GM12878 (cell line): ENCODE results near the gene RLN2. TPM values are rescaled to one million over a fixed set of nuclear protein-coding genes. Genes with fewer than 3 reads are reported as not detected.

Experiments
- ATAC-seq: fragments of 200-7000 bp; cut with Tn5 transposase; 3 replicates; pipeline ENCODE4 v1.9.1; 2020; ENCODE audit warnings: mild to moderate bottlenecking, moderate library complexity
- BruUV-seq: library from RNA; stranded (reverse); fragments of 400-500 nt; replicated peaks from 2 replicates; lab custom pipeline; 2021; lab: Mats Ljungman, UMichigan
- CTCF ChIA-PET: fragments of 300-600 bp; sonication (Branson Sonifier 250); formaldehyde crosslinking; extraction: SDS; loops from one replicate; lab custom pipeline; 2021; ENCODE audit warnings: inconsistent platforms; lab: Yijun Ruan, JAX
- POLR2A ChIA-PET: fragments of 350-600 bp; formaldehyde crosslinking; extraction: SDS; loops from one replicate; lab custom pipeline; 2021; ENCODE audit warnings: inconsistent platforms; lab: Charles Lee
- RAD21 ChIA-PET: fragments of 300-600 bp; sonication (Branson Sonifier 250); formaldehyde crosslinking; loops from one replicate; lab custom pipeline; 2023; ENCODE audit warnings: antibody characterized with exemption; ENCODE audit not compliant: unreplicated experiment; lab: Charles Lee
- SMC1A ChIA-PET: fragments of 300-600 bp; sonication (Branson Sonifier 250); formaldehyde crosslinking; loops from one replicate; lab custom pipeline; 2023; ENCODE audit not compliant: unreplicated experiment, uncharacterized antibody; lab: Charles Lee
- DNase-seq: peaks from one replicate; pipeline ENCODE4 v3.0.0-alpha.2; 2011; ENCODE audit warnings: low read depth, low spot score
- FAIRE-seq: peaks from 3 replicates; lab custom pipeline; 2011; peaks lifted over from hg19 to GRCh38; lab: Jason Lieb, UNC
- H2AFZ ChIP-seq: 2 replicates; pipeline ENCODE4 v1.6.0; 2011; ENCODE audit warnings: low read depth, low read length, control low read depth; ENCODE audit not compliant: control insufficient read depth
- H3K27ac ChIP-seq: 2 replicates; pipeline ENCODE4 v1.5.1; 2011; ENCODE audit warnings: control low read depth; ENCODE audit not compliant: control insufficient read depth, insufficient read depth
- H3K27me3 ChIP-seq, 2 experiments: replicated peaks in 1 of 2; 2 replicates each; pipeline versions ENCODE4 v1.6.0 to v1.6.1; 2011; ENCODE audit warnings: low read length in 1 of 2; ENCODE audit not compliant: control insufficient read depth in 2 of 2, insufficient read depth in 2 of 2
- H3K36me3 ChIP-seq, 2 experiments: 2 replicates each; pipeline ENCODE4 v1.5.1; 2011; ENCODE audit warnings: low read length in 1 of 2; ENCODE audit not compliant: control insufficient read depth in 2 of 2, insufficient read depth in 2 of 2
- H3K4me1 ChIP-seq: 2 replicates; pipeline ENCODE4 v1.6.1; 2011; ENCODE audit warnings: mild to moderate bottlenecking, low read length, moderate library complexity, mixed read lengths; ENCODE audit not compliant: control insufficient read depth, insufficient read depth
- H3K4me2 ChIP-seq: 2 replicates; pipeline ENCODE4 v1.6.0; 2011; ENCODE audit warnings: control low read depth; ENCODE audit not compliant: control insufficient read depth, insufficient read depth
- H3K4me3 ChIP-seq: fragments of 200-600 bp; sonication (generic); 2 replicates; pipeline ENCODE4 v1.5.1; 2016
- H3K79me2 ChIP-seq: 2 replicates; pipeline ENCODE4 v1.6.0; 2011; ENCODE audit warnings: low read length; ENCODE audit not compliant: control insufficient read depth, insufficient read depth
- H3K9ac ChIP-seq: 2 replicates; pipeline ENCODE4 v1.8.0; 2011; ENCODE audit warnings: low read length, control low read depth, mixed read lengths; ENCODE audit not compliant: control insufficient read depth, insufficient read depth
- H3K9me3 ChIP-seq: replicated peaks from 3 replicates; pipeline ENCODE4 v1.5.1; 2011; ENCODE audit warnings: mild to moderate bottlenecking, low read length; ENCODE audit not compliant: control insufficient read depth, insufficient read depth
- H4K20me1 ChIP-seq: 2 replicates; pipeline ENCODE4 v1.6.0; 2011; ENCODE audit not compliant: control insufficient read depth, insufficient read depth
- CBX5 ChIP-seq: sonication (generic); IDR thresholded peaks from 2 replicates; pipeline ENCODE4 v1.6.1; 2016; ENCODE audit warnings: low read depth, moderate library complexity, mild to moderate bottlenecking, inconsistent platforms
- ELK1 ChIP-seq: IDR thresholded peaks from 2 replicates; pipeline ENCODE4 v1.6.1; 2012; ENCODE audit warnings: low read depth, low read length, improper control_type of control experiment
- MEF2B ChIP-seq: fragments of 450-650 bp; IDR thresholded peaks from 2 replicates; pipeline ENCODE4 v1.6.1; 2018; ENCODE audit warnings: mild to moderate bottlenecking, moderate library complexity; ENCODE audit not compliant: partially characterized antibody, poor library complexity, severe bottlenecking
- NKRF ChIP-seq: fragments of 450-650 bp; conservative IDR thresholded peaks from 2 replicates; pipeline ENCODE4 v1.6.1; 2017; ENCODE audit warnings: mild to moderate bottlenecking, moderate library complexity
- NRF1 ChIP-seq: conservative IDR thresholded peaks from 2 replicates; pipeline ENCODE4 v1.6.1; 2011; ENCODE audit warnings: mild to moderate bottlenecking, low read depth, low read length, improper control_type of control experiment
- PAX5 ChIP-seq: IDR thresholded peaks from 2 replicates; pipeline ENCODE4 v1.6.1; 2011; ENCODE audit warnings: low read depth, low read length, borderline replicate concordance
- RB1 ChIP-seq: fragments of 450-650 bp; formaldehyde crosslinking; IDR thresholded peaks from 2 replicates; pipeline ENCODE4 v1.6.1; 2017; ENCODE audit warnings: mild to moderate bottlenecking, borderline replicate concordance
- RFX5 ChIP-seq: IDR thresholded peaks from 2 replicates; pipeline ENCODE4 v1.6.1; 2011; ENCODE audit warnings: low read depth, low read length, improper control_type of control experiment
- RUNX3 ChIP-seq: IDR thresholded peaks from 2 replicates; pipeline ENCODE4 v1.6.1; 2012; ENCODE audit warnings: low read length, inconsistent platforms
- SPI1 ChIP-seq: IDR thresholded peaks from 2 replicates; pipeline ENCODE4 v1.6.1; 2011; ENCODE audit warnings: low read depth, mild to moderate bottlenecking, low read length, moderate library complexity, borderline replicate concordance; ENCODE audit not compliant: insufficient read depth
- SREBF2 ChIP-seq: IDR thresholded peaks from 2 replicates; pipeline ENCODE4 v1.6.1; 2012; ENCODE audit warnings: mild to moderate bottlenecking, low read length
- SUPT20H ChIP-seq: IDR thresholded peaks from 2 replicates; pipeline ENCODE4 v1.6.1; 2011; ENCODE audit warnings: low read depth, mild to moderate bottlenecking, low read length, moderate library complexity, borderline replicate concordance; ENCODE audit not compliant: control insufficient read depth
- TCF3 ChIP-seq: IDR thresholded peaks from 2 replicates; pipeline ENCODE4 v1.6.1; 2012; ENCODE audit warnings: low read depth, mild to moderate bottlenecking, low read length, borderline replicate concordance; ENCODE audit not compliant: insufficient read depth
- YY1 ChIP-seq: IDR thresholded peaks from 2 replicates; pipeline ENCODE4 v1.6.1; 2011; ENCODE audit warnings: low read depth, mild to moderate bottlenecking, low read length
- ZNF274 ChIP-seq: IDR thresholded peaks from one replicate; pipeline ENCODE4 v1.8.0; 2011; ENCODE audit not compliant: insufficient read length, insufficient read depth
- WGBS: methylation state at CpG from one replicate; pipeline ENCODE4 v1.1.6; 2016; ENCODE audit warnings: low lambda C conversion rate; ENCODE audit not compliant: insufficient replicate concordance, insufficient coverage; ENCODE audit errors: missing lambda C conversion rate; 5-methylcytosine and 5-hydroxymethylcytosine counted together
- in situ Hi-C: fragments of 300-500 bp; cut with MboI; formaldehyde crosslinking; loops from 9 replicates; pipeline ENCODE4 v1.14.3; 2018; ENCODE audit warnings: mixed read lengths
- intact Hi-C: fragments of 100-400 bp; cut with micrococcal nuclease; formaldehyde crosslinking; loops from one replicate; pipeline ENCODE4 v1.14.2; 2022; ENCODE audit not compliant: unreplicated experiment
- polyA plus RNA-seq, 11 experiments: library from polyadenylated mRNA; depleted of rRNA in 4 of 11; unstranded in 6 of 11; stranded (reverse) in 5 of 11; fragments of >200 nt; fragmentation: Nextera tagmentation in 4 of 11; fragmentation: Illumina TruSeq in 1 of 11; extraction: Ambion mirVana in 4 of 11; extraction: Trizol in 1 of 11; gene quantifications; 1 replicate in 1 of 11; 2 replicates in 10 of 11; pipeline versions ENCODE4 v1.2.1 to v1.2.3, GENCODE V29; 2011 to 2016; ENCODE audit warnings: inconsistent platforms in 2 of 11, missing spikeins in 2 of 11, low read depth in 1 of 11
- total RNA-seq, 4 experiments: library from RNA; depleted of rRNA in 3 of 4; stranded (reverse); fragments of >200 nt in 3 of 4; fragmentation: Illumina TruSeq in 1 of 4; extraction: Trizol in 1 of 4; gene quantifications; 2 replicates each; pipeline versions ENCODE4 v1.2.1 to v1.2.3, GENCODE V29; 2013 to 2021
- TF ChIP-seq, protein P1 (sequence below): IDR thresholded peaks from 2 replicates; pipeline ENCODE4 v1.6.1; 2012; ENCODE audit warnings: mild to moderate bottlenecking, low read depth, low read length

RLN2 gene
- total and polyA plus RNA-seq, 10 of the 15 experiments (the other 5 are each of a cell fraction or from before 2014, with no cell fraction given), result 3.3 to 15.7 (median 6.0) TPM

DNA sequence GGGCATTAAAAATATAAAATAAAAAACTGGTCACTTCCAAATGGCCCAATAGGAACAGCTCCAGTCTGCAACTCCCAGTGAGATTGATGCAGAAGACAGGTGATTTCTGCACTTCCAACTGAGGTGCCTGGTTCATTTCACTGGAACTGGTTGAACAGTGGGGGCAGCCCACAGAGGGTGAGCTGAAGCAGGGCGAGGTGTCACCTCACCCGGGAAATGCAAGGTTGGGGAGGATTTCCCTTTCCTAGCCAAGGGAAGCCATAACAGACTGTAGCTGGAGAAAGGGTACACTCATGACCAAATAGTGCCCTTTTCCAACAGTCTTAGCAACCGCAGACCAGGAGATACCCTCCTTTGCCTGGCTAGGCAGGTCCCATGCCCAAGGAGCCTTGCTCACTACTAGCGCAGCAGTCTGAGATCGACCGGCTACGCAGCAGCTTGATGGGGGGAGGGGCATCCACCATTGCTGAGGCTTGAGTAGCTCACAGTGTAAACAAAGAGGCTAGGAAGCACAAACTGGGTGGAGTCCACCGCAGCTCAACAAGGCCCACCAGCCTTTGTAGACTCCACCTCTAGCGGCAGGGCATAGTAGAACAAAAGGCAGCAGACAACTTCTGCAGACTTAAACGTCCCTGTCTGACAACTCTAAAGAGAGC is 22.5 kb upstream of the RLN2 start:
- no peak overlapping the region for H3K9ac ChIP-seq
- BruUV-seq, result no TSS peak
- ChIA-PET SMC1A (no interaction called here), CTCF (interaction anchor here (1.1 kb wide), 1 partner anchor 38 kb away, joined by 3 read pairs; no protein-coding TSS in a partner anchor), POLR2A (no interaction called here), RAD21 (no interaction called here)
- WGBS, result 95% methylated on average over 10 of the region's 10 CpGs
- no peaks in the 10 kb centered on the region for H3K9me3 ChIP-seq
- H3K27ac ChIP-seq, result no peak overlapping the region
- FAIRE-seq (no peak), DNase-seq (no peak), ATAC-seq (no peak)
- H3K79me2 ChIP-seq, result no peaks in the 10 kb centered on the region
- H2AFZ ChIP-seq, result no peak overlapping the region
- in situ Hi-C loops (no loop called here), intact Hi-C loops (no loop called here)
- H3K4me2 ChIP-seq, result no peak overlapping the region
- no peaks in the 10 kb centered on the region for H3K36me3 ChIP-seq
- no peaks in the 10 kb centered on the region for H3K27me3 ChIP-seq
- no peaks in the 10 kb centered on the region for H4K20me1 ChIP-seq
- H3K4me1 ChIP-seq, result no peaks in the 10 kb centered on the region
- no peak overlapping the region for H3K4me3 ChIP-seq
- no peak for TF ChIP-seq NKRF
- TF ChIP-seq SPI1, result no peak
- no peak for TF ChIP-seq RUNX3
- no peak for TF ChIP-seq RFX5
- no peak for TF ChIP-seq NRF1
- TF ChIP-seq SREBF2, result no peak
- no peak for TF ChIP-seq SUPT20H
- no peak for TF ChIP-seq ZNF274
- TF ChIP-seq RB1, result no peak
- no peak for TF ChIP-seq TCF3
- no peak for TF ChIP-seq PAX5
- TF ChIP-seq YY1, result no peak
- TF ChIP-seq ELK1, result no peak
- no peak for TF ChIP-seq CBX5
- TF ChIP-seq, protein P1, sequence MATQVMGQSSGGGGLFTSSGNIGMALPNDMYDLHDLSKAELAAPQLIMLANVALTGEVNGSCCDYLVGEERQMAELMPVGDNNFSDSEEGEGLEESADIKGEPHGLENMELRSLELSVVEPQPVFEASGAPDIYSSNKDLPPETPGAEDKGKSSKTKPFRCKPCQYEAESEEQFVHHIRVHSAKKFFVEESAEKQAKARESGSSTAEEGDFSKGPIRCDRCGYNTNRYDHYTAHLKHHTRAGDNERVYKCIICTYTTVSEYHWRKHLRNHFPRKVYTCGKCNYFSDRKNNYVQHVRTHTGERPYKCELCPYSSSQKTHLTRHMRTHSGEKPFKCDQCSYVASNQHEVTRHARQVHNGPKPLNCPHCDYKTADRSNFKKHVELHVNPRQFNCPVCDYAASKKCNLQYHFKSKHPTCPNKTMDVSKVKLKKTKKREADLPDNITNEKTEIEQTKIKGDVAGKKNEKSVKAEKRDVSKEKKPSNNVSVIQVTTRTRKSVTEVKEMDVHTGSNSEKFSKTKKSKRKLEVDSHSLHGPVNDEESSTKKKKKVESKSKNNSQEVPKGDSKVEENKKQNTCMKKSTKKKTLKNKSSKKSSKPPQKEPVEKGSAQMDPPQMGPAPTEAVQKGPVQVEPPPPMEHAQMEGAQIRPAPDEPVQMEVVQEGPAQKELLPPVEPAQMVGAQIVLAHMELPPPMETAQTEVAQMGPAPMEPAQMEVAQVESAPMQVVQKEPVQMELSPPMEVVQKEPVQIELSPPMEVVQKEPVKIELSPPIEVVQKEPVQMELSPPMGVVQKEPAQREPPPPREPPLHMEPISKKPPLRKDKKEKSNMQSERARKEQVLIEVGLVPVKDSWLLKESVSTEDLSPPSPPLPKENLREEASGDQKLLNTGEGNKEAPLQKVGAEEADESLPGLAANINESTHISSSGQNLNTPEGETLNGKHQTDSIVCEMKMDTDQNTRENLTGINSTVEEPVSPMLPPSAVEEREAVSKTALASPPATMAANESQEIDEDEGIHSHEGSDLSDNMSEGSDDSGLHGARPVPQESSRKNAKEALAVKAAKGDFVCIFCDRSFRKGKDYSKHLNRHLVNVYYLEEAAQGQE, result no peak
- TF ChIP-seq MEF2B, result no peak
